SK-N-SH treated with all-trans-retinoic acid at 6 μM for 48 hours (cell line): ENCODE data around the gene CUEDC1.

Experiments
- ATAC-seq: fragments of 200-7000 bp; cut with Tn5 transposase; 3 replicates; pipeline ENCODE4 v1.9.1; 2020; ENCODE audit warnings: mild to moderate bottlenecking, moderate library complexity
- BACH2 ChIP-seq: fragments of 250-450 bp; sonication (Bioruptor Pico); IDR thresholded peaks from 2 replicates; pipeline ENCODE4 v1.9.0; 2021; ENCODE audit warnings: mild to moderate bottlenecking, borderline replicate concordance
- CREB5 ChIP-seq: fragments of 250-450 bp; sonication (Bioruptor Pico); IDR thresholded peaks from 2 replicates; pipeline ENCODE4 v1.5.1; 2020; ENCODE audit warnings: low read depth, mild to moderate bottlenecking, moderate library complexity
- CSDC2 ChIP-seq: fragments of 250-450 bp; sonication (Bioruptor Pico); IDR thresholded peaks from 2 replicates; pipeline ENCODE4 v1.5.0; 2020; ENCODE audit warnings: mild to moderate bottlenecking, moderate library complexity
- CSRNP3 ChIP-seq: fragments of 250-450 bp; sonication (Bioruptor Pico); IDR thresholded peaks from 2 replicates; pipeline ENCODE4 v1.5.1; 2021; ENCODE audit warnings: mild to moderate bottlenecking, moderate library complexity
- ESRRG ChIP-seq: fragments of 250-450 bp; sonication (Bioruptor Pico); IDR thresholded peaks from 2 replicates; pipeline ENCODE4 v1.6.1; 2021; ENCODE audit warnings: mild to moderate bottlenecking
- GLIS3 ChIP-seq: fragments of 250-450 bp; sonication (Bioruptor Pico); IDR thresholded peaks from 2 replicates; pipeline ENCODE4 v1.5.0; 2020; ENCODE audit warnings: mild to moderate bottlenecking, moderate library complexity
- ISL1 ChIP-seq: fragments of 250-450 bp; sonication (Bioruptor Pico); IDR thresholded peaks from 2 replicates; pipeline ENCODE4 v2.1.2; 2022; ENCODE audit warnings: mild to moderate bottlenecking, moderate library complexity
- OSR1 ChIP-seq: fragments of 250-450 bp; sonication (Bioruptor Pico); IDR thresholded peaks from 2 replicates; pipeline ENCODE4 v1.8.0; 2022; ENCODE audit warnings: moderate library complexity, mild to moderate bottlenecking, inconsistent platforms
- PATZ1 ChIP-seq: fragments of 250-450 bp; sonication (Bioruptor Pico); IDR thresholded peaks from 2 replicates; pipeline ENCODE4 v1.8.0; 2020; ENCODE audit warnings: mild to moderate bottlenecking, moderate library complexity, borderline replicate concordance
- PPARA ChIP-seq: fragments of 250-450 bp; sonication (Bioruptor Pico); IDR thresholded peaks from 2 replicates; pipeline ENCODE4 v1.5.0; 2020; ENCODE audit warnings: mild to moderate bottlenecking, borderline replicate concordance
- RARB ChIP-seq: fragments of 250-450 bp; sonication (Bioruptor Pico); IDR thresholded peaks from 2 replicates; pipeline ENCODE4 v1.8.0; 2021; ENCODE audit warnings: mild to moderate bottlenecking, moderate library complexity
- SNAI2 ChIP-seq: fragments of 250-450 bp; sonication (Bioruptor Pico); IDR thresholded peaks from 2 replicates; pipeline ENCODE4 v1.5.0; 2020; ENCODE audit warnings: mild to moderate bottlenecking, moderate library complexity
- TCF4 ChIP-seq: fragments of 250-450 bp; sonication (Bioruptor Pico); IDR thresholded peaks from 2 replicates; pipeline ENCODE4 v1.8.0; 2021; ENCODE audit warnings: mild to moderate bottlenecking, moderate library complexity, borderline replicate concordance
- ZC3H10 ChIP-seq: fragments of 250-450 bp; sonication (Bioruptor Pico); IDR thresholded peaks from 2 replicates; pipeline ENCODE4 v1.5.1; 2021; ENCODE audit warnings: mild to moderate bottlenecking, moderate library complexity
- ZFP3 ChIP-seq: fragments of 250-450 bp; sonication (Bioruptor Pico); IDR thresholded peaks from 2 replicates; pipeline ENCODE4 v1.5.0; 2020; ENCODE audit warnings: mild to moderate bottlenecking, moderate library complexity
- ZFP30 ChIP-seq: fragments of 450-650 bp; formaldehyde crosslinking; IDR thresholded peaks from 2 replicates; pipeline ENCODE4 v1.5.0; 2022; ENCODE audit warnings: mild to moderate bottlenecking, moderate library complexity
- ZNF565 ChIP-seq: fragments of 450-650 bp; formaldehyde crosslinking; conservative IDR thresholded peaks from 2 replicates; pipeline ENCODE4 v1.5.0; 2020; ENCODE audit warnings: low read depth, mild to moderate bottlenecking, moderate library complexity
- ZNF70 ChIP-seq: fragments of 450-650 bp; formaldehyde crosslinking; IDR thresholded peaks from 2 replicates; pipeline ENCODE4 v1.5.0; 2020; ENCODE audit warnings: mild to moderate bottlenecking, moderate library complexity
- ZNF8 ChIP-seq: fragments of 450-650 bp; formaldehyde crosslinking; IDR thresholded peaks from 2 replicates; pipeline ENCODE4 v1.5.0; 2020; ENCODE audit warnings: mild to moderate bottlenecking, moderate library complexity
- TF ChIP-seq, protein P1 (sequence below): fragments of 250-450 bp; sonication (Bioruptor Pico); IDR thresholded peaks from 2 replicates; pipeline ENCODE4 v1.5.0; 2020; ENCODE audit warnings: mild to moderate bottlenecking, moderate library complexity

CUEDC1 gene

GRCh38 chr17:57881143-57881542, 74.1 kb downstream of the CUEDC1 start:
- peak; percentile 63 for ATAC-seq
- TF ChIP-seq, protein P1, sequence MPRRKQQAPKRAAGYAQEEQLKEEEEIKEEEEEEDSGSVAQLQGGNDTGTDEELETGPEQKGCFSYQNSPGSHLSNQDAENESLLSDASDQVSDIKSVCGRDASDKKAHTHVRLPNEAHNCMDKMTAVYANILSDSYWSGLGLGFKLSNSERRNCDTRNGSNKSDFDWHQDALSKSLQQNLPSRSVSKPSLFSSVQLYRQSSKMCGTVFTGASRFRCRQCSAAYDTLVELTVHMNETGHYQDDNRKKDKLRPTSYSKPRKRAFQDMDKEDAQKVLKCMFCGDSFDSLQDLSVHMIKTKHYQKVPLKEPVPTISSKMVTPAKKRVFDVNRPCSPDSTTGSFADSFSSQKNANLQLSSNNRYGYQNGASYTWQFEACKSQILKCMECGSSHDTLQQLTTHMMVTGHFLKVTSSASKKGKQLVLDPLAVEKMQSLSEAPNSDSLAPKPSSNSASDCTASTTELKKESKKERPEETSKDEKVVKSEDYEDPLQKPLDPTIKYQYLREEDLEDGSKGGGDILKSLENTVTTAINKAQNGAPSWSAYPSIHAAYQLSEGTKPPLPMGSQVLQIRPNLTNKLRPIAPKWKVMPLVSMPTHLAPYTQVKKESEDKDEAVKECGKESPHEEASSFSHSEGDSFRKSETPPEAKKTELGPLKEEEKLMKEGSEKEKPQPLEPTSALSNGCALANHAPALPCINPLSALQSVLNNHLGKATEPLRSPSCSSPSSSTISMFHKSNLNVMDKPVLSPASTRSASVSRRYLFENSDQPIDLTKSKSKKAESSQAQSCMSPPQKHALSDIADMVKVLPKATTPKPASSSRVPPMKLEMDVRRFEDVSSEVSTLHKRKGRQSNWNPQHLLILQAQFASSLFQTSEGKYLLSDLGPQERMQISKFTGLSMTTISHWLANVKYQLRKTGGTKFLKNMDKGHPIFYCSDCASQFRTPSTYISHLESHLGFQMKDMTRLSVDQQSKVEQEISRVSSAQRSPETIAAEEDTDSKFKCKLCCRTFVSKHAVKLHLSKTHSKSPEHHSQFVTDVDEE: no peak
- TF ChIP-seq ESRRG (CRISPR knock-in tag) (no peak), OSR1 (CRISPR knock-in tag) (no peak), ZNF565 (no peak), ZNF8 (CRISPR knock-in tag) (no peak), PATZ1 (CRISPR knock-in tag) (no peak), RARB (CRISPR knock-in tag) (no peak), BACH2 (CRISPR knock-in tag) (no peak)

GRCh38 chr17:57880086-57880456, 75.1 kb downstream of the CUEDC1 start:
- no peak for ATAC-seq
- TF ChIP-seq ISL1 (CRISPR knock-in tag): no peak
- no peak for TF ChIP-seq ZFP3
- no peak for TF ChIP-seq PPARA (CRISPR knock-in tag)
- TF ChIP-seq GLIS3 (CRISPR knock-in tag): no peak
- TF ChIP-seq PATZ1 (CRISPR knock-in tag): no peak
- TF ChIP-seq SNAI2 (CRISPR knock-in tag): no peak
- TF ChIP-seq ESRRG (CRISPR knock-in tag): no peak
- no peak for TF ChIP-seq CSRNP3 (CRISPR knock-in tag)
- no peak for TF ChIP-seq TCF4 (CRISPR knock-in tag)
- no peak for TF ChIP-seq CREB5 (CRISPR knock-in tag)
- no peak for TF ChIP-seq OSR1 (CRISPR knock-in tag)
- TF ChIP-seq ZFP30 (CRISPR knock-in tag): no peak
- no peak for TF ChIP-seq CSDC2 (CRISPR knock-in tag)
- no peak for TF ChIP-seq ZC3H10 (CRISPR knock-in tag)
- TF ChIP-seq, protein P1: no peak
- TF ChIP-seq ZNF70: no peak
